WTC11 (cell line): ENCODE measurements around the gene EDIL3.

Source experiments
- NFE2L1 ChIP-seq: sonication (generic); formaldehyde crosslinking; IDR thresholded peaks from 2 replicates; pipeline ENCODE4 v1.8.1; 2023; ENCODE audit warnings: missing genetic modification reagents
- ZBTB21 ChIP-seq: sonication (generic); formaldehyde crosslinking; IDR thresholded peaks from 2 replicates; pipeline ENCODE4 v1.8.1; 2023; ENCODE audit warnings: mild to moderate bottlenecking, missing genetic modification reagents, borderline replicate concordance
- ZNF423 ChIP-seq: fragments of 250-450 bp; sonication (Bioruptor Pico); IDR thresholded peaks from 2 replicates; pipeline ENCODE4 v2.1.2; 2022; ENCODE audit warnings: mild to moderate bottlenecking, moderate library complexity
- TF ChIP-seq, protein P1 (sequence below): sonication (generic); formaldehyde crosslinking; IDR thresholded peaks from 2 replicates; pipeline ENCODE4 v1.8.1; 2023; ENCODE audit warnings: mild to moderate bottlenecking, moderate library complexity, missing genetic modification reagents
- TF ChIP-seq, protein P2 (sequence below): sonication (generic); formaldehyde crosslinking; IDR thresholded peaks from 2 replicates; pipeline ENCODE4 v1.8.1; 2023; ENCODE audit warnings: mild to moderate bottlenecking, missing genetic modification reagents, borderline replicate concordance
- TF ChIP-seq, protein P3 (sequence below): fragments of 200-600 bp; IDR thresholded peaks from 2 replicates; pipeline ENCODE4 v1.8.0; 2022; ENCODE audit warnings: antibody characterized with exemption
- TF ChIP-seq, protein P4 (sequence below): sonication (generic); formaldehyde crosslinking; conservative IDR thresholded peaks from 2 replicates; pipeline ENCODE4 v1.8.1; 2022; ENCODE audit warnings: mild to moderate bottlenecking, missing genetic modification reagents
- TF ChIP-seq, protein P5 (sequence below): sonication (generic); formaldehyde crosslinking; IDR thresholded peaks from 2 replicates; pipeline ENCODE4 v1.8.1; 2022; ENCODE audit warnings: low read depth, mild to moderate bottlenecking, moderate library complexity, missing genetic modification reagents, borderline replicate concordance
- TF ChIP-seq, protein P6 (sequence below): sonication (generic); formaldehyde crosslinking; IDR thresholded peaks from 2 replicates; pipeline ENCODE4 v1.8.1; 2023; ENCODE audit warnings: mild to moderate bottlenecking, missing genetic modification reagents, moderate library complexity

DNA sequence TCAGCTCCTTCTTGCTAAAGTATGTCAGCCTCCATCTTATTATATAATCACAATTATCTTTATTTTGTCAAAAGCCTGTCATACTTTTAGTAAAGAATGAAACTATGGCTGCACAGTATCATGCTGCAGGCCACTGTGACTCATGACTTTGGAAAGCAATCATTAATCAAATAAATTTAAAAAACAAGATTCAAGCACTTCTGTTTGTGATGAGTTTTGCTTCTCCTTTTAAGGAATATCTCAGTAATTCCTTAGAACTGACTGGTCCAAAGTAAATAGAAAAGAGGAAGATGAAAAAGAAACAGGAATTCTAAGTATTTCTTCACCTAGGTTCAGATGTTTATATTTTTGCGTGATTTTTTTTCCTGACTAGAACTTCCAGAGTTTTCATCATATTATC is 83.1 kb downstream of the EDIL3 start:
- TF ChIP-seq NFE2L1 (CRISPR knock-in tag) (no peak), ZNF423 (CRISPR knock-in tag) (no peak), ZBTB21 (CRISPR knock-in tag) (no peak)
- TF ChIP-seq, protein P1, sequence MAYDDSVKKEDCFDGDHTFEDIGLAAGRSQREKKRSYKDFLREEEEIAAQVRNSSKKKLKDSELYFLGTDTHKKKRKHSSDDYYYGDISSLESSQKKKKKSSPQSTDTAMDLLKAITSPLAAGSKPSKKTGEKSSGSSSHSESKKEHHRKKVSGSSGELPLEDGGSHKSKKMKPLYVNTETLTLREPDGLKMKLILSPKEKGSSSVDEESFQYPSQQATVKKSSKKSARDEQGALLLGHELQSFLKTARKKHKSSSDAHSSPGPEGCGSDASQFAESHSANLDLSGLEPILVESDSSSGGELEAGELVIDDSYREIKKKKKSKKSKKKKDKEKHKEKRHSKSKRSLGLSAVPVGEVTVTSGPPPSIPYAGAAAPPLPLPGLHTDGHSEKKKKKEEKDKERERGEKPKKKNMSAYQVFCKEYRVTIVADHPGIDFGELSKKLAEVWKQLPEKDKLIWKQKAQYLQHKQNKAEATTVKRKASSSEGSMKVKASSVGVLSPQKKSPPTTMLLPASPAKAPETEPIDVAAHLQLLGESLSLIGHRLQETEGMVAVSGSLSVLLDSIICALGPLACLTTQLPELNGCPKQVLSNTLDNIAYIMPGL (CRISPR knock-in tag): no peak
- TF ChIP-seq, protein P2, sequence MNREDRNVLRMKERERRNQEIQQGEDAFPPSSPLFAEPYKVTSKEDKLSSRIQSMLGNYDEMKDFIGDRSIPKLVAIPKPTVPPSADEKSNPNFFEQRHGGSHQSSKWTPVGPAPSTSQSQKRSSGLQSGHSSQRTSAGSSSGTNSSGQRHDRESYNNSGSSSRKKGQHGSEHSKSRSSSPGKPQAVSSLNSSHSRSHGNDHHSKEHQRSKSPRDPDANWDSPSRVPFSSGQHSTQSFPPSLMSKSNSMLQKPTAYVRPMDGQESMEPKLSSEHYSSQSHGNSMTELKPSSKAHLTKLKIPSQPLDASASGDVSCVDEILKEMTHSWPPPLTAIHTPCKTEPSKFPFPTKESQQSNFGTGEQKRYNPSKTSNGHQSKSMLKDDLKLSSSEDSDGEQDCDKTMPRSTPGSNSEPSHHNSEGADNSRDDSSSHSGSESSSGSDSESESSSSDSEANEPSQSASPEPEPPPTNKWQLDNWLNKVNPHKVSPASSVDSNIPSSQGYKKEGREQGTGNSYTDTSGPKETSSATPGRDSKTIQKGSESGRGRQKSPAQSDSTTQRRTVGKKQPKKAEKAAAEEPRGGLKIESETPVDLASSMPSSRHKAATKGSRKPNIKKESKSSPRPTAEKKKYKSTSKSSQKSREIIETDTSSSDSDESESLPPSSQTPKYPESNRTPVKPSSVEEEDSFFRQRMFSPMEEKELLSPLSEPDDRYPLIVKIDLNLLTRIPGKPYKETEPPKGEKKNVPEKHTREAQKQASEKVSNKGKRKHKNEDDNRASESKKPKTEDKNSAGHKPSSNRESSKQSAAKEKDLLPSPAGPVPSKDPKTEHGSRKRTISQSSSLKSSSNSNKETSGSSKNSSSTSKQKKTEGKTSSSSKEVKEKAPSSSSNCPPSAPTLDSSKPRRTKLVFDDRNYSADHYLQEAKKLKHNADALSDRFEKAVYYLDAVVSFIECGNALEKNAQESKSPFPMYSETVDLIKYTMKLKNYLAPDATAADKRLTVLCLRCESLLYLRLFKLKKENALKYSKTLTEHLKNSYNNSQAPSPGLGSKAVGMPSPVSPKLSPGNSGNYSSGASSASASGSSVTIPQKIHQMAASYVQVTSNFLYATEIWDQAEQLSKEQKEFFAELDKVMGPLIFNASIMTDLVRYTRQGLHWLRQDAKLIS (CRISPR knock-in tag): no peak
- TF ChIP-seq, protein P3, sequence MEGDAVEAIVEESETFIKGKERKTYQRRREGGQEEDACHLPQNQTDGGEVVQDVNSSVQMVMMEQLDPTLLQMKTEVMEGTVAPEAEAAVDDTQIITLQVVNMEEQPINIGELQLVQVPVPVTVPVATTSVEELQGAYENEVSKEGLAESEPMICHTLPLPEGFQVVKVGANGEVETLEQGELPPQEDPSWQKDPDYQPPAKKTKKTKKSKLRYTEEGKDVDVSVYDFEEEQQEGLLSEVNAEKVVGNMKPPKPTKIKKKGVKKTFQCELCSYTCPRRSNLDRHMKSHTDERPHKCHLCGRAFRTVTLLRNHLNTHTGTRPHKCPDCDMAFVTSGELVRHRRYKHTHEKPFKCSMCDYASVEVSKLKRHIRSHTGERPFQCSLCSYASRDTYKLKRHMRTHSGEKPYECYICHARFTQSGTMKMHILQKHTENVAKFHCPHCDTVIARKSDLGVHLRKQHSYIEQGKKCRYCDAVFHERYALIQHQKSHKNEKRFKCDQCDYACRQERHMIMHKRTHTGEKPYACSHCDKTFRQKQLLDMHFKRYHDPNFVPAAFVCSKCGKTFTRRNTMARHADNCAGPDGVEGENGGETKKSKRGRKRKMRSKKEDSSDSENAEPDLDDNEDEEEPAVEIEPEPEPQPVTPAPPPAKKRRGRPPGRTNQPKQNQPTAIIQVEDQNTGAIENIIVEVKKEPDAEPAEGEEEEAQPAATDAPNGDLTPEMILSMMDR: no peak
- TF ChIP-seq, protein P4, sequence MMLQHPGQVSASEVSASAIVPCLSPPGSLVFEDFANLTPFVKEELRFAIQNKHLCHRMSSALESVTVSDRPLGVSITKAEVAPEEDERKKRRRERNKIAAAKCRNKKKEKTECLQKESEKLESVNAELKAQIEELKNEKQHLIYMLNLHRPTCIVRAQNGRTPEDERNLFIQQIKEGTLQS: no peak
- TF ChIP-seq, protein P5, sequence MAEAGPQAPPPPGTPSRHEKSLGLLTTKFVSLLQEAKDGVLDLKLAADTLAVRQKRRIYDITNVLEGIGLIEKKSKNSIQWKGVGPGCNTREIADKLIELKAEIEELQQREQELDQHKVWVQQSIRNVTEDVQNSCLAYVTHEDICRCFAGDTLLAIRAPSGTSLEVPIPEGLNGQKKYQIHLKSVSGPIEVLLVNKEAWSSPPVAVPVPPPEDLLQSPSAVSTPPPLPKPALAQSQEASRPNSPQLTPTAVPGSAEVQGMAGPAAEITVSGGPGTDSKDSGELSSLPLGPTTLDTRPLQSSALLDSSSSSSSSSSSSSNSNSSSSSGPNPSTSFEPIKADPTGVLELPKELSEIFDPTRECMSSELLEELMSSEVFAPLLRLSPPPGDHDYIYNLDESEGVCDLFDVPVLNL (CRISPR knock-in tag): no peak
- TF ChIP-seq, protein P6, sequence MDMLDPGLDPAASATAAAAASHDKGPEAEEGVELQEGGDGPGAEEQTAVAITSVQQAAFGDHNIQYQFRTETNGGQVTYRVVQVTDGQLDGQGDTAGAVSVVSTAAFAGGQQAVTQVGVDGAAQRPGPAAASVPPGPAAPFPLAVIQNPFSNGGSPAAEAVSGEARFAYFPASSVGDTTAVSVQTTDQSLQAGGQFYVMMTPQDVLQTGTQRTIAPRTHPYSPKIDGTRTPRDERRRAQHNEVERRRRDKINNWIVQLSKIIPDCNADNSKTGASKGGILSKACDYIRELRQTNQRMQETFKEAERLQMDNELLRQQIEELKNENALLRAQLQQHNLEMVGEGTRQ (CRISPR knock-in tag): no peak
